Activated effector memory CD4-positive, alpha-beta T cell treated with Interleukin-2 at 50 U/mL for 16 hours (primary cell): Measurements from ENCODE around the gene CCM2L.
A peak's percentile ranks its signal among the peaks of the same experiment; 100 is the strongest.
"Not testable (repeated sequence)": the region's sequence is repeated elsewhere in the genome, so short reads cannot be mapped to it uniquely, and the experiment has no call there.

Source experiments
- DNase-seq: peaks from one replicate; pipeline ENCODE4 v3.0.0-alpha.2; 2020

CCM2L gene

DNA sequence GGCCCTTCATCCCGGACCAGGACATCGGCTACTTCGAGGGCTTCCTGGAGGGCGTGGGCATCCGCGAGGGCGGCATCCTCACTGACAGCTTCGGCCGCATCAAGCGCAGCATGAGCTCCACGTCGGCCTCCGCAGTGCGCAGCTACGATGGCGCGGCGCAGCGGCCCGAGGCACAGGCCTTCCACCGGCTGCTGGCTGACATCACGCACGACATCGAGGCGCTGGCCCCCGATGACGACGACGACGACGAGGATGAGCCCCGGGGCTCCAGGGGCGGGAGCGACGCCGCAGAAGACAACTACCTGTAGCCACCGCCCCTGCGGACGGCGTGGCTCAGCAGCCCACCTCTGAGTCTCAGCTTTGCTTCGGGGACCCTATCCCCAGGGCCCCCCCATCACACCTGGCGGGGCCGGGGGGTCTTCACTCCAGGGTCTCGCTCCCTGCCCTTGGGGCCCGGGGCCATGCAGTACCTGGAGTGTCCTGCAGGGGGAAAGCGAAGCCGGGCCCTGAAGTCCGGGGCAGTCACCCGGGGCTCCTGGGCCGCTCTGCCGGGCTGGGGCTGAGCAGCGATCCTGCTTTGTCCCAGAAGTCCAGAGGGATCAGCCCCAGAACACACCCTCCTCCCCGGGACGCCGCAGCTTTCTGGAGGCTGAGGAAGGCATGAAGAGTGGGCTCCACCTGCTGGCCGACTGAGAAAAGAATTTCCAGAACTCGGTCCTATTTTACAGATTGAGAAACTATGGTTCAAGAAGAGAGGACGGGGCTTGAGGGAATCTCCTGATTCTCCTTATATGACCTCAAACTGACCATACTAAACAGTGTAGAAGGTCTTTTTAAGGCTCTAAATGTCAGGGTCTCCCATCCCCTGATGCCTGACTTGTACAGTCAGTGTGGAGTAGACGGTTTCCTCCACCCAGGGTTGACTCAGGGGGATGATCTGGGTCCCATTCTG is 21.0 kb downstream of the CCM2L start:
- peak; percentile 38 for DNase-seq

GRCh38 chr20:32033316-32033715 is 23.1 kb downstream of the CCM2L start:
- no peak for DNase-seq

GRCh38 chr20:32033721-32034120 is 23.5 kb downstream of the CCM2L start:
- not testable (repeated sequence) for DNase-seq

GRCh38 chr20:32034581-32035425 is 24.6 kb downstream of the CCM2L start:
- no peak for DNase-seq

DNA sequence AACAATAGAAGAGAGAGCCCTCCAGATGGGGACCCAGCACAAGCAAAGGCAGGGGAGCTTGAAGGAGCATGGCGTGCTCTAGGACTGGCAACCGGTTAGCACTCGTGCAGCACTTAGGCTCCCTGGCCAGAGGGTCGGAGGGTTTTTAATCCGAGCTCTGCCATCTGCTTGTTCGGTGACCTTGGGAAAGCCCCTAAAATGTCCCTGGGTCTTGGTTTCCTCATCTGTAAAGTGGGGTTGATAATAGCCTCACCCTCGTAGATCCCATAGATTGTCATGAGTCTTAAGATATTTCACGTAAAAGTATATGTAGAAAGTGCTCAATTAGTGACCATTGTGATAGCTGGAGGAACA is 25.2 kb downstream of the CCM2L start:
- no peak for DNase-seq

DNA sequence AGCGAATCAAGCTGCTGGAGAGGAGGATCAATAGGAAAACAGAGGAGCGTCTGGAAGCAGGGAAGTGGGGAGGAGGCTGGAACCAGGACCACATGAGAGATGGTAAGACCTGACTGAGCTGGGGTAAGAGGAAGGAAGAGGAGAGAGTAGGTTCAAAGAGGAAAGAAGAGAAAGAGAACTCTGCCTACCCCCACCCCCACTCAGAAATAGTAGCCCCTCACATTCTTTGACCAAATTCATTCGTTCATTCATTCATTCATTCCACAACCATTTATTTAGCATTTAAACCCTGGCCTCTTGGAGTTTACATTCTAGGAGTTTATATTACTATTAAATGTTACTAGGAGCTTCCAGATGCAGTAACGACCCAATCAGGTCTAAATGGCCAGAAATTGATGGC is 26.0 kb downstream of the CCM2L start:
- no peak for DNase-seq

DNA sequence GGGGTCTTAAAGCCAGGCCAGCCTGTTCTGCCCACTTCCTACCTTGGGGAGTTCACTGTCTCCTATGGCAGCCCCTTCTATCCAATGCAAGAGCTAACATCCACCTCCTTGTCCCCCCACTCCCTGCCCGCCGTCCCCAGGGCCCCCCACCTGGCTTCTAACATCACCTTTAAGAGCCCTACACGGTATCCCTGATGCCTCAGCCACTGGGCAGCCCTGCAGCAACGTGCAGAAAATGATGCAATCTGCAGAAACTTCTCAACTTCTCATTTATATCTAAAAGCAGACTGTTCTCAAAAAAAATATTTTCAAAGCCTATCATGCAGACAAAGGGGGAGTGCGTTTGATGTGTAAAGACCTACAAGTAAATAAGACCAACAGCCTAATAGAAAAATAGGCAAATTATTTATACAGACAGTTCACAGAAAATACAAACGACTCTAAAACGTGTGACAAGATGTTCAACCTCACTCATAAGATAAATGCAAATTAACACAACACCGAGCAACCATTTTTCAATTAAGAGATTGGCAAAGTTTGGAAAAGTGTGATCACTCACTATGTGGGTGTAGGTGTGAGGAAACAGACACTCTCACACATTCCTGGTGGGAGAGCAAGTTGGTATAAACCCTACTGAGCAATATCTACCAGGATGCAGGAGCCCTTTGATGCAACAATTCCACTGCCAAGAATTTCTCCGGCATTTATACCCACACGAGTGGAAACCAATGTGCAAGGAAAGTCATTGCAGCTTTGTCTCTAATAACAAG is 26.7 kb downstream of the CCM2L start:
- no peak for DNase-seq

- DNase-seq, result no peak
Observed at GRCh38 chr20:32037929-32038328, 27.7 kb downstream of the CCM2L start.

DNA sequence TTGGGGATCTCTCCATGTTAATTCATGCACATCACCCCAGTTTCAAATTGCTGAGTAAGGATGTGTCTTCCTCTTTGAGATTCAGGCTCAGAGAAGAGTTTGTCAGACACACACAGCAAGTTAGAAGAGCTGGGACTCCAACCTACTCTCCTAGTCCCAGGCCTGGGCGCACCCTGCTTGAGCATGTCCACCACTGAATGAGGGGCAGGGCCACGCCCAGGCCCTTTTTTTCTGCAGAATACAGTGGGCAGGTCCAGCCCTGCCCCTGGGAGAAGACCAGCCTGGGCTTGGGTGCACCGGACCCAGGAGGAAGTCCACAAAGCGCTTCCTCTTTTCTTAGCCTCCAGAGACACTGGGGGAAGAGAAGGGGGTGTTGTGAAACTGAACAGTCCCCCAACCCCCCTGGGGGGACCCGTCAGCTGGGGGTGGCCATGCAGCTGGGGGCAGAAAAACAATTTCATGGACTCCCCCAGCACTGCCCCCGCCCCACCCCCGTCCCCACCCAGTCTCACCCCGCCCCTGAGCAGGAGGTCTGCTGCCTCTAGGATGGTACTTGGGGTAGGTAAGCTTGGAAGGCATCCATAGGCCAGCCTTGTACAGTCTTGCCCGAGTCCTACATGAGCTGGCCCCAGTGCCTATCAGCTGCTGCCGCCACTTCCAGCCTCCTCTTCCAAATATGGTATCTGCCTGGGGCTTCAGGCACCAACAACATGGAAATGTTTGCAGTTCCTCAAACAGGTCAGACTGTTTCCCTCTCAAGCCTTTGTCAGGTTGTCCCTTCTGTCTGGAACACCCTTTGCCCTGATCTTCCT is 30.1 kb downstream of the CCM2L start:
- DNase-seq, result no peak

GRCh38 chr20:32045999-32046398 is 35.8 kb downstream of the CCM2L start:
- no peak for DNase-seq

DNA sequence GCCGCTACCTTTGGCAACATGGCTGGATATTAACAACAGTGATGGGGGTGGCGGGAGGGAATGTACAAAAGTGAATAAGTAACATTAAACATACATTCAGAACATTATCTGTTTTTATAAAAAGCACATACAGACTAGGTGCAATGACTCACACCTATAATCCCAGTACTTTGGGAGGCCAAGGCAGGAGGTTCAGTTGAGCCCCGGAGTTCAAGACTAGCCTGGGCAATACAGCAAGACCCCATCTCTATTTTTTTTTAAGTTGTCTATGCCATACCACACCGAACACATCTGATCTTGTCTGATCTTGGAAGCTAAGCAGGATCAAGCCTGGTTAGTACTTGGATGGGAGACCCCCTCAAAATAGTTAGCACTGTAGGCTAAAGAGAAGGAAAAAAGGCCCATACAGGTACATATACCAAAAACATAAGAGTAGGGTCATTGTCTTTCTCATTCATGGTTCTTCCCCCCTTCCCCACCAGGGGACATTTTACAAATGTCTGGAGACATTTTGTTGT is 40.1 kb downstream of the CCM2L start:
- no peak for DNase-seq

GRCh38 chr20:32050851-32051556 is 40.8 kb downstream of the CCM2L start:
- no peak for DNase-seq

GRCh38 chr20:32051720-32052089 is 41.5 kb downstream of the CCM2L start:
- no peak for DNase-seq

- DNase-seq, result no peak
Observed at GRCh38 chr20:32052090-32052777, 42.0 kb downstream of the CCM2L start, which contains the start of gene HCK. Gene HCK, plus strand, starts transcription at chr20:32052242.

- no peak for DNase-seq
Observed at GRCh38 chr20:32052778-32053362, 42.6 kb downstream of the CCM2L start.

GRCh38 chr20:32053648-32054047 is 43.4 kb downstream of the CCM2L start:
- DNase-seq, result no peak

DNA sequence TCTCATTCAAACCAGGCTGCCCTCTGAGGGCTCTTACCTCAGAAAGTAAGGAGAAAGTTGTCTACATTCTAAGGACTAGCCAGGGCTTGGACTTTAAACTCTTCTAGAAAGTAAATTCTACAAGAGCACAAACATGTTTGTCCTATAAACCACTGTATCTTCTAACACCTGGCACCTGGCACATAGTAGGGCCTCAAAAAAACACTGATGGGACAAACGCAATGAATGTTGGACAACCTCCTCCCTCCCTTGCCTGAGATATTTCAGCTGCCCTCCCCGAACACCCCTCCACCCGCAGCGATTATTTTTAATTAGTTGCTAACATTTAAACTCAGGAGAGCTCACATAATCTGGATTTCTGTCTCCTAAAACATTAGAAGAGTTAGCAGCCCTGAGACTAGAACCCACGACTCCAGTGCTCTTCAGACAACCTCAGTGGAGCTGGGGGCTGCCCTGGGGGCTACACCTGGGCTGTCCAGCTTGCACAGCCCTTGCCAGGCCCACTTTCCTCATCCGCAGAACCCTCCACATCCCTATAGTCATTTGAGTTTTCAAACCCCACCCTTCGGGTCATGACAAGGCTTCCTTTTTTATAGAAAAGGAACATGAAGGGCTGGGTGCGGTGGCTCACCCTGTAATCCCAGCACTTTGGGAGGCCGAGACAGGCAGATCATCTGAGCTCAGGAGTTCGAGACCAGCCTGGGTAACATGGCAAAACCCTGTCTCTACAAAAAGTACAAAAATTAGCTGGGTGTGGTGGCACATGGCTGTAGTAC is 46.7 kb downstream of the CCM2L start:
- no peak for DNase-seq

GRCh38 chr20:32057656-32058184 is 47.5 kb downstream of the CCM2L start:
- no peak for DNase-seq

GRCh38 chr20:32059189-32059588 is 49.0 kb downstream of the CCM2L start:
- no peak for DNase-seq
